ENCODE data around the gene FARP2.
A peak's percentile ranks its signal among the peaks of the same experiment; 100 is the strongest.
"Not testable (repeated sequence)": the region's sequence is repeated elsewhere in the genome, so short reads cannot be mapped to it uniquely, and the experiment has no call there.

The FARP2 gene

GRCh38 chr2:241412144-241412543 is 56.1 kb downstream of the FARP2 start:
- DNase-seq: no peak

GRCh38 chr2:241413501-241413900 is 57.4 kb downstream of the FARP2 start:
- not testable (repeated sequence) for DNase-seq

- DNase-seq: no peak
Measured at GRCh38 chr2:241413929-241414580, 58.0 kb downstream of the FARP2 start.

- DNase-seq: no peak
Measured at GRCh38 chr2:241415196-241415595, 59.1 kb downstream of the FARP2 start.

- DNase-seq: no peak
Measured at GRCh38 chr2:241417626-241418025, 61.5 kb downstream of the FARP2 start.

- no peak for DNase-seq
Measured at GRCh38 chr2:241421330-241421729, 65.2 kb downstream of the FARP2 start.

- DNase-seq: not testable (repeated sequence)
Measured at GRCh38 chr2:241421942-241422341, 65.9 kb downstream of the FARP2 start.

GRCh38 chr2:241422350-241422749 is 66.3 kb downstream of the FARP2 start:
- DNase-seq: no peak

GRCh38 chr2:241423489-241423888 is 67.4 kb downstream of the FARP2 start:
- not testable (repeated sequence) for DNase-seq

- DNase-seq: no peak
Measured at GRCh38 chr2:241425368-241425767, 69.3 kb downstream of the FARP2 start.

- DNase-seq: no peak
Measured at GRCh38 chr2:241430178-241430577, 74.1 kb downstream of the FARP2 start.

GRCh38 chr2:241432824-241433448 is 76.9 kb downstream of the FARP2 start:
- no peak for DNase-seq

- DNase-seq: no peak
Measured at GRCh38 chr2:241437179-241437578, 81.1 kb downstream of the FARP2 start.

- no peak for DNase-seq
Measured at GRCh38 chr2:241441492-241441891, 85.4 kb downstream of the FARP2 start.

- peak; percentile 84 for DNase-seq
Measured at GRCh38 chr2:241443486-241444223, 87.6 kb downstream of the FARP2 start.

GRCh38 chr2:241445426-241445825 is 89.3 kb downstream of the FARP2 start:
- DNase-seq: no peak

- not testable (repeated sequence) for DNase-seq
Measured at GRCh38 chr2:241450092-241450491, 94.0 kb downstream of the FARP2 start.

GRCh38 chr2:241451840-241452506 is 95.9 kb downstream of the FARP2 start:
- DNase-seq: no peak

GRCh38 chr2:241453919-241454318 is 97.8 kb downstream of the FARP2 start:
- not testable (repeated sequence) for DNase-seq

- DNase-seq: no peak
Measured at GRCh38 chr2:241454837-241455485, 98.9 kb downstream of the FARP2 start.

- no peak for DNase-seq
Measured at GRCh38 chr2:241456546-241456945, 100.5 kb downstream of the FARP2 start.

- no peak for DNase-seq
Measured at GRCh38 chr2:241458687-241459086, 102.6 kb downstream of the FARP2 start.

- DNase-seq: no peak
Measured at GRCh38 chr2:241459520-241459919, 103.4 kb downstream of the FARP2 start.

All from stimulated activated naive CD4-positive, alpha-beta T cell treated with Interleukin-2 at 50 U/mL for 16 hours (primary cell).